Esophagus squamous epithelium (tissue), 4 donors: ENCODE data around the gene NR0B2.

Experiments used
- CTCF ChIP-seq, 6 experiments: fragments of 450-650 bp in 4 of 6; fragments of 200-600 bp in 2 of 6; sonication (generic) in 2 of 6; IDR thresholded peaks; one replicate each; pipeline ENCODE4 v1.5.1; 2016 to 2019; ENCODE audit warnings: antibody characterized with exemption in 6 of 6, mild to moderate bottlenecking in 4 of 6, moderate library complexity in 4 of 6
- POLR2A ChIP-seq, 4 donors: fragments of 450-650 bp; IDR thresholded peaks; one replicate each; pipeline ENCODE4 v1.6.1; 2017; ENCODE audit warnings: antibody characterized with exemption in 4 of 4, mild to moderate bottlenecking in 4 of 4, moderate library complexity in 3 of 4

GRCh38 chr1:26936823-26937222, 23.0 kb upstream of the NR0B2 start:
- TF ChIP-seq CTCF (IDR thresholded peaks at IDR 0.05) (no peak), POLR2A (IDR thresholded peaks at IDR 0.05) (no peak)
